Coronary artery (tissue), 2 donors: ENCODE results near the gene REL.

ENCODE experiments used
- DNase-seq: peaks from one replicate; pipeline ENCODE4 v3.0.0-alpha.2; 2017; ENCODE audit warnings: low spot score
- H3K27ac ChIP-seq, 2 donors: fragments of 200-600 bp; sonication (generic); one replicate each; pipeline ENCODE4 v1.5.1; 2016 to 2019
- H3K4me3 ChIP-seq: fragments of 200-600 bp; sonication (generic); 2 replicates; pipeline ENCODE4 v1.5.1; 2016; ENCODE audit warnings: mild to moderate bottlenecking, moderate library complexity
- CTCF ChIP-seq: fragments of 200-600 bp; sonication (generic); IDR thresholded peaks from one replicate; pipeline ENCODE4 v1.5.1; 2019; ENCODE audit warnings: antibody characterized with exemption

The REL gene

GRCh38 chr2:60867007-60867406 is 14.4 kb upstream of the REL start:
- TF ChIP-seq CTCF = no peak
- no peak for DNase-seq
- Histone ChIP-seq H3K4me3 (no peak overlapping the region), H3K27ac (peak overlapping the region in 1 of 2 donors; percentile 37)

- no peak overlapping the region for H3K4me3 ChIP-seq
- TF ChIP-seq CTCF = no peak
- DNase-seq = no peak
- H3K27ac ChIP-seq = no peak overlapping the region
Measured at GRCh38 chr2:60867848-60868247, 13.5 kb upstream of the REL start.

GRCh38 chr2:60868589-60869273 is 12.6 kb upstream of the REL start:
- no peak for DNase-seq
- peak overlapping the region in 1 of 2 donors; percentile 8 for H3K27ac ChIP-seq
- H3K4me3 ChIP-seq = no peak overlapping the region
- TF ChIP-seq CTCF = no peak

- DNase-seq = no peak
- TF ChIP-seq CTCF = no peak
- Histone ChIP-seq H3K27ac (no peak overlapping the region), H3K4me3 (no peak overlapping the region)
Measured at GRCh38 chr2:60872510-60872928, 8.9 kb upstream of the REL start.

GRCh38 chr2:60873381-60873780 is 8.0 kb upstream of the REL start:
- no peak overlapping the region for H3K4me3 ChIP-seq
- TF ChIP-seq CTCF = no peak
- DNase-seq = no peak
- H3K27ac ChIP-seq = no peak overlapping the region

GRCh38 chr2:60875520-60875919 is 5.9 kb upstream of the REL start:
- no peak for TF ChIP-seq CTCF
- Histone ChIP-seq H3K27ac (no peak overlapping the region), H3K4me3 (no peak overlapping the region)
- no peak for DNase-seq

- TF ChIP-seq CTCF = no peak
- peak overlapping the region; percentile 92 to 96 for H3K27ac ChIP-seq
- peak overlapping the region; percentile 96 for H3K4me3 ChIP-seq
- no peak for DNase-seq
Measured at GRCh38 chr2:60880643-60881046, 729 bp upstream of the REL start.
